Muscle of leg (tissue), 11 donors: ENCODE results near the gene CRADD. TPM values are rescaled to one million over a fixed set of nuclear protein-coding genes. Genes with fewer than 3 reads are reported as not detected.

Experiments
- DNase-seq: peaks from one replicate; pipeline ENCODE4 v3.0.0; 2013
- H3K27ac ChIP-seq: one replicate; pipeline ENCODE4 v1.5.1; 2013; ENCODE audit warnings: mild to moderate bottlenecking, low read length, control low read depth
- H3K27me3 ChIP-seq: one replicate; pipeline ENCODE4 v1.6.1; 2013; ENCODE audit warnings: low read length; ENCODE audit not compliant: control insufficient read depth, insufficient read depth
- H3K36me3 ChIP-seq: one replicate; pipeline ENCODE4 v1.6.1; 2013; ENCODE audit warnings: low read length; ENCODE audit not compliant: control insufficient read depth, insufficient read depth
- H3K4me1 ChIP-seq: one replicate; pipeline ENCODE4 v1.6.1; 2013; ENCODE audit warnings: low read length; ENCODE audit not compliant: control insufficient read depth, insufficient read depth
- H3K4me3 ChIP-seq: one replicate; pipeline ENCODE4 v1.5.1; 2013; ENCODE audit warnings: low read length, control low read depth
- H3K9me3 ChIP-seq: replicated peaks from 2 replicates; pipeline ENCODE4 v1.6.1; 2013; ENCODE audit warnings: low read depth, low read length; ENCODE audit not compliant: control insufficient read depth
- WGBS: methylation state at CpG from one replicate; pipeline ENCODE4 v1.1.5; 2013; ENCODE audit warnings: missing lambda C conversion rate; ENCODE audit not compliant: insufficient coverage; 5-methylcytosine and 5-hydroxymethylcytosine counted together
- polyA plus RNA-seq, 8 donors: library from polyadenylated mRNA; unstranded; fragments of 120-200 nt; gene quantifications; one replicate each; pipeline versions ENCODE4 v1.2.1 to v1.2.3, GENCODE V29; 2013; ENCODE audit warnings: inconsistent platforms in 1 of 8, low replicate concordance in 1 of 8; ENCODE audit not compliant: insufficient read length in 8 of 8, insufficient read depth in 1 of 8
- total RNA-seq: library from RNA; stranded (reverse); fragments of 120-200 nt; gene quantifications from one replicate; pipeline ENCODE4 v1.2.4, GENCODE V29; 2013

The CRADD gene
- total and polyA plus RNA-seq, 9 donors, result 9.1 to 15.2 (median 12.9) TPM

GRCh38 chr12:93645702-93646101 lies 31.5 kb upstream of the CRADD start:
- H3K27ac ChIP-seq, result no peak overlapping the region
- 20% methylated on average over 1 of the region's 1 CpG for WGBS
- no peaks in the 10 kb centered on the region for H3K36me3 ChIP-seq
- no peak for DNase-seq
- H3K27me3 ChIP-seq, result no peaks in the 10 kb centered on the region
- no peak overlapping the region for H3K4me3 ChIP-seq
- H3K4me1 ChIP-seq, result no peaks in the 10 kb centered on the region
- no peaks in the 10 kb centered on the region for H3K9me3 ChIP-seq

- Histone ChIP-seq H3K36me3 (no peaks in the 10 kb centered on the region), H3K27ac (no peak overlapping the region), H3K27me3 (no peaks in the 10 kb centered on the region), H3K9me3 (no peaks in the 10 kb centered on the region), H3K4me3 (no peak overlapping the region), H3K4me1 (no peaks in the 10 kb centered on the region)
- no CpG with 5 or more reads among the region's 1 CpG for WGBS
- no peak for DNase-seq
Observed at GRCh38 chr12:93650626-93651025, 26.5 kb upstream of the CRADD start.

- no peaks in the 10 kb centered on the region for H3K36me3 ChIP-seq
Observed at GRCh38 chr12:93653079-93653478, 24.1 kb upstream of the CRADD start.

GRCh38 chr12:93653712-93654111 lies 23.5 kb upstream of the CRADD start:
- no peaks in the 10 kb centered on the region for H3K4me1 ChIP-seq
- no peaks in the 10 kb centered on the region for H3K27me3 ChIP-seq
- DNase-seq, result no peak
- WGBS, result 42% methylated on average over 2 of the region's 3 CpGs
- no peak overlapping the region for H3K4me3 ChIP-seq
- H3K9me3 ChIP-seq, result no peaks in the 10 kb centered on the region
- no peak overlapping the region for H3K27ac ChIP-seq
- no peaks in the 10 kb centered on the region for H3K36me3 ChIP-seq

More at GRCh38 chr12:93653079-93653478, 24.1 kb upstream of the CRADD start:
- Histone ChIP-seq H3K9me3 (no peaks in the 10 kb centered on the region), H3K4me3 (no peak overlapping the region), H3K27ac (no peak overlapping the region), H3K4me1 (no peaks in the 10 kb centered on the region), H3K27me3 (no peaks in the 10 kb centered on the region)
- WGBS, result no CpG with 5 or more reads among the region's 3 CpGs
- DNase-seq, result no peak

GRCh38 chr12:93654421-93654820 lies 22.8 kb upstream of the CRADD start:
- no peaks in the 10 kb centered on the region for H3K36me3 ChIP-seq
- DNase-seq, result no peak
- WGBS, result 80% methylated on average over 1 of the region's 2 CpGs

GRCh38 chr12:93657071-93657470 lies 20.1 kb upstream of the CRADD start:
- no peaks in the 10 kb centered on the region for H3K9me3 ChIP-seq
- no peak overlapping the region for H3K4me3 ChIP-seq
- no peaks in the 10 kb centered on the region for H3K27me3 ChIP-seq
- no peaks in the 10 kb centered on the region for H3K36me3 ChIP-seq
- H3K27ac ChIP-seq, result no peak overlapping the region
- WGBS, result no CpG with 5 or more reads among the region's 2 CpGs
- no peak for DNase-seq
- no peaks in the 10 kb centered on the region for H3K4me1 ChIP-seq

More at GRCh38 chr12:93654421-93654820, 22.8 kb upstream of the CRADD start:
- Histone ChIP-seq H3K27ac (no peak overlapping the region), H3K9me3 (no peaks in the 10 kb centered on the region), H3K4me1 (no peaks in the 10 kb centered on the region), H3K4me3 (no peak overlapping the region), H3K27me3 (no peaks in the 10 kb centered on the region)

DNA sequence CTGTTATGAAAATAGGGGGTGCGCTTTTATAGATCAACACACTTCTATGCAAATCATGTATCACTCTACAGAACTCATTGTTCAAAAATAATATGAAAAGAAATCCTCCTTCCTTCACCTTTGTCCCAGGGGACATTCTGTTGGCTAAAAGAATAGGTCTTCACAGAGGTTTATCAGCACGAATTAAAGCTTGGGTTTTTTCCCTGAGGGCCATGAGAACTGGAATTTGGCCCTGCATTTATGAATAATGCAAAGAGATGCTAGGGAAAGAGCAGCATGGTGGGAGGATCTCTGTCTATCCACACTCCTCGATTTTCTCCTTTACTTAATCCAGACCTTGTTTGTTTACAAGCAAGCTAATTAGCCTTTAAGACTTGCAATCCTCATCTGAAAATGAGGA lies 16.2 kb upstream of the CRADD start:
- H3K27ac ChIP-seq, result no peak overlapping the region
- H3K4me3 ChIP-seq, result no peak overlapping the region
- WGBS, result no CpG with 5 or more reads among the region's 3 CpGs
- no peak for DNase-seq
- no peaks in the 10 kb centered on the region for H3K9me3 ChIP-seq
- peaks cover 2% of the 10 kb centered on the region for H3K4me1 ChIP-seq
- no peaks in the 10 kb centered on the region for H3K36me3 ChIP-seq
- no peaks in the 10 kb centered on the region for H3K27me3 ChIP-seq

GRCh38 chr12:93663006-93663728 lies 14.0 kb upstream of the CRADD start:
- WGBS, result 51% methylated on average over 2 of the region's 2 CpGs
- Histone ChIP-seq H3K9me3 (no peaks in the 10 kb centered on the region), H3K4me1 (peaks cover 2% of the 10 kb centered on the region), H3K27me3 (no peaks in the 10 kb centered on the region), H3K4me3 (no peak overlapping the region), H3K36me3 (no peaks in the 10 kb centered on the region), H3K27ac (no peak overlapping the region)
- DNase-seq, result peak; percentile 23

DNA sequence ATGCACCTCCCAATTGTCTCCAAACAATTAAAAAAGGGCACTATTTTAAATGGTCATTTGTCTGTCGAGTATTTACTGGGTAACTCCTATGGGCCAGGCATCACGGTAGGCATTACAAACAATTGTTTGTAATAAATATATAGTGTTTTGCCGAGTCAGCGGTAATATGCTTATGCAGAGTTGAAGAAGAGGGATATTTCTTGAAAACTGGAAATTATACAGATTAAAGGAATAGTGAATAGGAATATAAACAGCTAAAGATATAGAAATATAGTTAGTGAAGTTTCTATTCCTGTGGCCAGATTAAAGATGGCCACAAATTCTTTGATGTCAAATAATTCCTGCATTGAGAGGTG lies 13.5 kb upstream of the CRADD start:
- Histone ChIP-seq H3K4me3 (no peak overlapping the region), H3K9me3 (no peaks in the 10 kb centered on the region), H3K27ac (no peak overlapping the region), H3K36me3 (no peaks in the 10 kb centered on the region), H3K27me3 (no peaks in the 10 kb centered on the region), H3K4me1 (peaks cover 2% of the 10 kb centered on the region)
- DNase-seq, result no peak
- WGBS, result no CpG with 5 or more reads among the region's 4 CpGs

DNA sequence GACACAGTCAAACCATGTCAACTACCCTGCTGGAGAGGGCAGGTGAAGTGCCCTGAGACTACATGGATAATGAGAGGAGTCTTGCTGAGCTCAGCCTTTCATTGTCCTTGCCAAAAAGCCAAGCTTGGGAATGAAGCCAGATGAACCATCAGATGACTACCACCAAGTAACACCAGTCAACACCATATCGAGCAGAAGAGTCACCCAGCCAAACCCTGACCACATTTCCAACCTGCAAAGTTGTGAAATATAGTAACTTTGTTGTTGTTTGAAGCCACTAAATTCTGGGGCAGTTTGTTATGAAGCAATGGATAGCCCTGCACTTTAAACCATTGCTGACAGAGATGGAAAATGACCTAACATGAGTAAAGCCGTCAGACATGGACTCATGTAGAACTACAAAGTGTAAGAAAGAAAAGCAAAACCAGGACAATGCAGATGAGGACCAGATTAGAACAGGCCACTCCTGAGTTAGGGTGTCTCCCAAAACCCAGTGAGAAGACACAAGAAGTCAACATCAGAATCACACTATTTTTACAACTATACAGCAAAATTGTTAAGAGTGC lies 12.5 kb upstream of the CRADD start:
- no peak overlapping the region for H3K27ac ChIP-seq
- WGBS, result 100% methylated on average over 1 of the region's 2 CpGs
- no peaks in the 10 kb centered on the region for H3K36me3 ChIP-seq
- no peaks in the 10 kb centered on the region for H3K9me3 ChIP-seq
- DNase-seq, result no peak
- no peak overlapping the region for H3K4me3 ChIP-seq
- H3K27me3 ChIP-seq, result no peaks in the 10 kb centered on the region
- H3K4me1 ChIP-seq, result peaks cover 2% of the 10 kb centered on the region
